ENCODE data around the gene COL9A3.

The COL9A3 gene

GRCh38 chr20:62778601-62779416 is 38.0 kb upstream of the COL9A3 start:
- DNase-seq (ENCODE audit: low spot score): no peak

DNA sequence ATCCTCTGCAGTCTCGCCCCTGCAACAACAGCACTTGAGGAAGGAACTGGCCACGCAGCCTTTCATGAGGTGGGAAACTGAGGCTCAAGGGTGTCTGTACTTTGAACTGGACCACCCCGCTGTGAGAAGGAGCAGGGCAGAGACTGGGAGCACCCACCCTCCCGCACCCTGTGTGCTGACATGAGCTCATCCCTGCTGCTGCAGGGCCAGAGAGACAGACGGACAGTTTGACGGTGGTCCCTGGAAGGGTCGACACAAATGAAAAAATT is 37.5 kb upstream of the COL9A3 start:
- no peak for DNase-seq (ENCODE audit: low spot score)

GRCh38 chr20:62780204-62780603 is 36.6 kb upstream of the COL9A3 start:
- no peak for DNase-seq (ENCODE audit: low spot score)

GRCh38 chr20:62780696-62781095 is 36.2 kb upstream of the COL9A3 start:
- DNase-seq (ENCODE audit: low spot score): no peak

DNA sequence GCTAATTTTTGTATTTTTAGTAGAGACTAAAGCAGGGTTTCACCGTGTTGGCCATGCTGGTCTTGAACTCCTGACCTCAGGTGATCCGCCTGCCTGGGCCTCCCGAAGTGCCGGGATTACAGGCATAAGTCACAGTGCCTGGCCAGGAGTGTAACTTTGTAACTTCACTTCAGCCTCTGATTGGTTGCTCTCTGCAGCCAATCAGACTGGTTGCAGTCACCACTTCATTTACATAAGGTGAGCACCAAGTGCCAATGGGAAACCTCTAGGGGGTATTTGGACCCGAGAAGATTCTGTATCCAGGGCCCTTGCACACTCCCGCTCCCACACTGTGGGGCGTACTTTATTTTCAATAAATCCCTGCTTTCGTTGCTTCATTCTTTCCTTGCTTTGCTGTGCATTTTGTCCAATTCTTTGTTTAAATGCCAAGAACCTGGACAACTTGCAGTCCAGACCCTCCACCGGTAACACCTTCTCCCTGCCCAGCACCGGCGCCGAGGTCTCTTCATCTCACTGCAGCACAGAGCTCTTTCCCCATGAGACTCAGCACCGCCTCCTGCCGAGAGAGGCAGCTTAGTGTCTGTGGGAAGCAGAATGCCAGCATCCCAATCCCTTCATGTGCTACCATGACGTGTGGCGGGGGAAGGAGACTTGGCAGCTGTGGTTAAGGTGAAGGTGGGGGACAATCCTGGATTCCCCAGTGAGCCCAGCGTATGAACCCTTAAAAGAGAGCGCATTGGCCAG is 34.5 kb upstream of the COL9A3 start:
- no peak for DNase-seq (ENCODE audit: low spot score)

GRCh38 chr20:62782893-62783278 is 34.0 kb upstream of the COL9A3 start:
- DNase-seq (ENCODE audit: low spot score): no peak

DNA sequence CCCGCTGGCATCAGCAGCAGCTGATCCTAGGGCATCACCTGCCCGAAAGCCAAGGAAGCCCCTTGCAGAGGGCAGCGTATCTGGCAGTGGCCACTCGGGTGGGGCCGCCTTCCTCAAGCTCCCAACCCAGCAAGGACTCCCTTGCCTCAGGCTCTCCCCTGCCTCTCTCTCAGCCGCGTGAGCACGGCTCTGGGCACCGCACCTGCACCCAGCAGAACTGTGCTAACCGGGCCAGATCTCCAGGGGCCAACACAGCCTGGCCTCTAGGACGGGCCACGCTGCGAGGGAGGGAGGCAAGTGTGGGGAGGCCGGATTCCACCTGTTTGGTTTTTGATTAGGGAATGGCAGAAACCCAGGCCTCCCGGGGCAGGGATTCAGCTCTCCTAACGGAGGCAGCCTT is 32.4 kb upstream of the COL9A3 start:
- no peak for DNase-seq (ENCODE audit: low spot score)

DNA sequence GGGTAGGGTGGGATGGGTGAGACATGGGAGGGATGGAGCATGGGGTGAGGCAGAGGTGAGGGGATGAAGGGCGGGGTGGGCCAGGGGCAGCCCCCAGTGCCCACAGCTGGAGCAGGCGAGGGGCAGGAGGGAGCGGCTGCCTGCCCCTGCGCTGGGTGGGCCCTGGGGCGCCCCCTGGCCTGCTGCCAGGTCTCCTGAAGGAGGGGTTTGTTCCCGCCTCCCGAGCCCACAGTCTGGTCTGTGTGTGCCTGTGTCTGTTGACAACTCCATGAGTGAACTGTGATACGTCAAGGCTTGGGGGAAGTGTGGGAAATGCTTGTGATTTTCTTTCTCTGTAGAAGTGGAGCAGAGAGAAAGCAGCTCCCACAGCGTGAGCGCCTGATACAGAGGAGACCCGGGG is 31.5 kb upstream of the COL9A3 start:
- DNase-seq (ENCODE audit: low spot score): no peak

DNA sequence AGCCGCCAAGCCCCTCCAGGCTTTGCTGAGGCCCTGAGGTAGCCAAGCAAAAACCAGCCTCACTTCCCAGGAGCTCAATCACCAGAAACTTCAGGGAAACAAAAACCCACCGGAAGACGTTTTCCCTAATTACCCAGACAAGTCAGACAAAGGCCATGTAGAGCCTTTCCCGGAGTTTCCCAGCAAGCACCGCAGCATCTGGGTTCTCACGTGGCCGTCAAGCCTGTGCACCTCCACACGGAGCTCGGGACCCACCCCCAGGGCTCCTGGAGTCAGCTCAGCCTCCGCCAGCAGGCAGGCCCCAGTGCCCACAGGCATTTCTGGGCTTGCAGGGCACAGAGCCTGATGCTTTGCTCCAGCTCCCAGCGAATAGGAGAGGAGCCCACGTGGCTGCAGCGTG is 30.7 kb upstream of the COL9A3 start:
- DNase-seq (ENCODE audit: low spot score): no peak

GRCh38 chr20:62787321-62787720 is 29.5 kb upstream of the COL9A3 start:
- DNase-seq (ENCODE audit: low spot score): no peak

- DNase-seq (ENCODE audit: low spot score): no peak
These were observed 29.0 kb upstream of the COL9A3 start for GRCh38 chr20:62787866-62788265.

DNA sequence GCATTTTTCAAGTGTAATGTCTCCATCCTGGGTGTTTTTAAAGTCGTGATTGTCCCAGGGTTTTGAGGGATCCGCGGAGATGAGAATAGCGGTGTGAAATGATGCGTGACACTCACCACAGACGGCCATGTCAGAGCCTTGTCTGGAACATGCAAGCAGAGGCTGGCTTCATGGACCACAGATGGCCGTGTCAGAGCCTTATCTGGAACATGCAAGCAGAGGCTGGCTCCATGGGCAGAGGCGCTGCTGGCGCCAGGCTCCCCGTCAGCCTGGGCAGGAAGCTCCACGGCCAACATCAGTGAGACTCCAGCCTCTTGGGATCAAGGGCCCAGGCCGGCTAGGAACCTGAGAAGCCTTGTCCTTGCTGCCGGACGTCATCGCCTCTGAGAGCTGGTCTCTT is 28.2 kb upstream of the COL9A3 start:
- DNase-seq (ENCODE audit: low spot score): no peak

DNA sequence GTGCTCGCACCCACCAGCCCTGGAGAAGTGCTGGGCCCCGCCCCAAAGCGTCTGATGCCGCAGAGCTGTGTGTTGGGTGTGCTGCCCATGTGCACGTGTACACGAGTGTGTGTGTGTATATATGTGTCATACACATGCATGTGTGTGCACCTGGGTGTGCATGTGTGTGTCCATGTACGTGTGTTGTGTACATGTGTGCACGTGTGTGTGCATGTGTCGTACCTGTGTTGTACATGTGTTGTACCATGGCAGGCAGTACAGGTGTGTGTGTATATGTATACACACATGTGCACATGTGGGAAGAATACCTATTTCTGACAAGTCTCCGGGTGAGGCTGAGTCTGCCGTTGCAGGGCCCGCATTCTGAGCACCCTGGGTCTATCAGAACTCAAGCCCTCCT is 26.8 kb upstream of the COL9A3 start:
- DNase-seq (ENCODE audit: low spot score): no peak

DNA sequence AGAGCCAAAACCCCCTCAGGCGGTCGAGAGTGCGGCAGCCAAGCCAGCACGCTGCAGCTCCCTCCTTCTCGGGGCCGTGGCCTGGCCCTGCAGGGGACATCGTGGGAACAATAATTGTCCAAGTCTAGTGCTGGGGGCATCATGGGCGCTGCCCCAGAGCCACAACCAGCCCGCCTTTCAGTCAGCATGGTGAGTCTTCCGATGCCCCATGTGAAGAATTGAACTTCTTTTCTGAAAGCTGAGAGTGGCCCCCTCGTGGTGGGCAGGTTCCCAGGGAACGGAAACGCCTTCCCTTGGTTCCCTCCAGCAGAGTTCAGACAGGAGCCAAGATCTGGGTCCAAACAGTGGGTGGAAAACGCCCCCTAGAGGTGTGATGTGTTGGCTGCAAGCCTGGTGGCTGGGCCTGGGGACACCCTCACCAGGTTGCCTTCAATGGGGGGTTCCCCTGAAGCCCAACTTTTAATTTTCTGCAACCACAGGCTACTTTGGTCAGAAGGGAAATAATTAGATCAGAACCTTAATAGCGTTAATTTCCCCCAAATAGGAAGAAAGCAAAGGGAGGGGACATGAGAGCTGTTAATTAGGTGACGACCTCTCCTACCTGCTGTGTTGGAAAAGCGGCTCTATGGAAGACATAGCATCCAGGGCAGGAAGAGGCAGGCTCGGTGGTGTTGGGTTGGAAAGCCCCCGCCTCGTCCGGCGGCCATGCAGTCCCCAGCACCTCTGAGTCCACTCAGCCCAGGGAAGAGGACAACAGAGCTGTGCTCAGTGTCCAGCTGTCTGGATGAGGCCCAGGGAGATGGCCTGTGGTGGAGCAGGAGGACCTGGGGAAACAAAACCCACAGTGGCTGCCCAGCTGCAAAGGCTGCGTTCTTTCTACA is 25.3 kb upstream of the COL9A3 start:
- peak; percentile 87 for DNase-seq (ENCODE audit: low spot score)

- DNase-seq (ENCODE audit: low spot score): no peak
These were observed 24.5 kb upstream of the COL9A3 start for GRCh38 chr20:62792182-62792939.

GRCh38 chr20:62792940-62793756 is 23.7 kb upstream of the COL9A3 start:
- DNase-seq (ENCODE audit: low spot score): no peak

GRCh38 chr20:62793757-62794006 is 23.2 kb upstream of the COL9A3 start:
- no peak for DNase-seq (ENCODE audit: low spot score)

GRCh38 chr20:62794007-62794724 is 22.7 kb upstream of the COL9A3 start:
- DNase-seq (ENCODE audit: low spot score): peak; percentile 95

- DNase-seq (ENCODE audit: low spot score): peak; percentile 69
These were observed 21.7 kb upstream of the COL9A3 start for GRCh38 chr20:62795023-62795761.

Measured in putamen (tissue), 1 donor.